ENCODE results near the gene TMEM88.

The TMEM88 gene

GRCh38 chr17:7884581-7885366 lies 29.9 kb downstream of the TMEM88 start:
- DNase-seq (ENCODE audit: low spot score) = peak; percentile 55

DNA sequence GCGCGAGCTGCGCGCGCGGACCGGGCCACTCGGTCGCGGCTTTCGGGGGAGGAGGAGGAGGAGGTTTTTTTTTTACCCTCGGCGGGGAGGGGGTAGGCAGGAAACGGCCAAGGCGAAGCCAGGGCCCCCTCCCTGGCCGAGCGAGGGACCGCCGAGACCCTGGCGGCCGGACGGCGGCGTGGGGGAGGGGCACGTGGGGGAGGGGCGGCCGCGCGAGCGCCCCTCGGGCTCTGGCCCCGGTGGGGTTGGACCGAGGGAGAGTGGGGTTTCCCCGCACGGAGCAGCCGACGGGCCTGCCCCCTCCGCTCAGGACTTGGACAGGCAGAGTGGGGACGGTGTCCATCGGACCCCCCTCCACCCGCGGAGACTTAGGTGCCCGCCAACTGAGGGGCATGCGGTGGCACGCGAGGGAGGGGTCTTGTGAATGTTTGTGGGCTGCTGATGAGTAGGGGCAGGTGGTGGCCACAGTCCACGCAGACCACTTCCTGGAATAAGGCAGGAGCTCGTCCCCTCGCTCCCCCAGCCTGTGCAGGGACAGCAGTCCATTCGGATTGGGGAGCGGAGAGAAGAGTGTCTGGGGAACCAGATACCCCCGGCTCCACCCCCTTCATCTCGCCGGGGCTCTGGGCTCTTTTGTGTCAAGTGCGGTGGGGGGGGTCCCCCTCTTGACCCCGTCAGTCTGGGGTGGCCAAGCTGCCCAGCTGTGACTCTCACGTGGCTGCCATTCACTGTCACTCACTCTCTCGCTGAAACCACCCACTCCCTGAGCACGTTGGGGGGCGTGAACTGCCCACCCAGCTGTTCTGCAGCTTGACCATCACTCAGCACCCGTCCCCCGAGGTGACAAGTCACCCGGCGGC lies 30.7 kb downstream of the TMEM88 start:
- DNase-seq (ENCODE audit: low spot score) = peak; percentile 66

DNA sequence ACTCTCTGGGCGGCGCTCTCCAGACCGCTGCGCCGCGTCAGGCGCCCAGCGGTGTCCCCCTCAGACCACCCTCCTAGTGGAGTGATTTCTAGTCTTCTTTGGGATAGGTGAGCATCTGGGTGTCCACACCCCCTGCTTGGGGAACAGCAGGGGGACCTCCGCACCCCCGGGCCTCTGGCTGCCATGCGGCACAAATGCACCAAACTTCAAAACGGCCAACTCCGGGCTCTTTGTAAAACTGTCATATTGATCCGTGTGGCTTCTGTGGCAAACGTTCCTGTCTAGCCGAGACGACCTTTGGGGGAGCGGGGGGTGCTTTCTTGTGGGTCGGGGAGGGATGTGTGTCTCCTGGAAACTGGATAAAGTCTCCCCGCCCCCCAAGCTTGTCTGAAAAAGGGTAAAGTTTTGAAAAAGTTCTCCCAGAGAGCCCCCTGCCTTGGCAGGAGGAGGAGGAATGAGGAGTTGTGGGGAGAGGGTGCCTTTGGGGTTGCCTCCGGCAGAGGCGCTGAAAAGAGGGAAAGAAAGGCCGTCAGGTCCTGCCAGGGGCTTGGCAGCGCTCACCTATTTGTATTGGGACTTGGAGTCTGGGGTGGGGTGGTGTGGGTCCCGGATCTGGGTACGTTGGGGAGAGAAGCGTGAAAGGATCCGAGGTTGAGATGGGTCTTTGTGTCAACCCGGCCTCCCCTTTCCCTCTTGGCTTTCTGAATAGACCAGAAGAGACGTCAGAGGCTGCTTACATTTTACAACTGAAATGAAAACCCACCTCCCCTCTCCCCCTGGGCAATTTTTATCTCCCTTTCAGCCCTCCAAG lies 31.6 kb downstream of the TMEM88 start:
- peak; percentile 51 for DNase-seq (ENCODE audit: low spot score)

DNA sequence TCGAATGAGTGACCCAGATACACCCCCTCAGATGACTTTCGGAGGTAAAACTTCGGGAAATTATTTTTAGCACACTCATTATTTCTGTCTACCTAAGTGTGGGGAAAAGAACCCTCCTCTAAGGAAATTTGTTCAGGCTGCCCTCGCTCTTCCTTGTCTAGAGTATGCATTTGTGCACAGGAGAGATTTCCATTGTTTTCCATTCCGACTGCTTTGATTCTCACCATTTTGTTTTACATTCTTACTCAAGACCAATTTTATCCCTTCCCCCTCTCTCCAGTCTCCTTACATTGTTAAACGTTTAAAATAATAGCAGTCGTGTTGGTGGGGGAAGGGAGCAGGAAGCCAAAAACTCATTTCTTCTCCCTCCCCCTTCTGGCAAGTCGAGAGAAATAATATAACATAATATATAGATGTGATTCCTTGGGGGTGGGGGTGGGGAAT lies 32.2 kb downstream of the TMEM88 start:
- no peak for DNase-seq (ENCODE audit: low spot score)

DNA sequence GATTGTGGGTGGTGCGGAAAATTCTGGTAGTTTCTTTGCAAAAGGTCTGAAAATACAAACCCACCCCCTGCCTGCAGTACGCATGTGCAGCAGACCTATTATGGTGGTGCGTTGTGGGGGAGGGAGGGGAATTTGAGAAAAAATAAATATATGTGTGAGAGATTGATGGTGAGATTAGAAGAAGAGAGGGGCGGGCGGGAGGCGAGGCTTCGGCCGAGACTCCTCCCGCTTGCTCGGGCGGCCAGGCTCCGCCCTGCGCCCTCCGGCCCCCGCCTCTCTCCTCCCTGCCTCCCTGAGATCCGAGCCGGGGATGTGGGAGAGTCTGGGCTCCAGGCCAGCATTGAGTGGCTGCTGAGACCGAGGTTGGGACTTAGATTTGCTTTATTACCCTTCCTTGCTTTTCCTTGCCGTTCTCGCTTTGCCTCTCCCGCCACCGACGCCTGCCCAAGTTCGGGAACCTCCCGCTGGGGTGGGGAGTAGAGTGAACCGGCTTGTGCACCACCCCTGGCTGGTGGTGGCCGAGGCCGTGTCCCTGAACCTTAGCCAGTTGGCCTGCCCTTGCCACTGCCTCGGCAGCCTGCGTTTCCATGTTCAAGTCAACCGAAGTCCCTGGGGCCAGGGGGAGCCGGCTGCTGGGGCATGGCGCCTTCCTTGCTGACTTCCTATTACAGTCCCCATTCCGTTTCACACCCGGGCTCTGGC lies 32.8 kb downstream of the TMEM88 start:
- peak; percentile 88 for DNase-seq (ENCODE audit: low spot score)

DNA sequence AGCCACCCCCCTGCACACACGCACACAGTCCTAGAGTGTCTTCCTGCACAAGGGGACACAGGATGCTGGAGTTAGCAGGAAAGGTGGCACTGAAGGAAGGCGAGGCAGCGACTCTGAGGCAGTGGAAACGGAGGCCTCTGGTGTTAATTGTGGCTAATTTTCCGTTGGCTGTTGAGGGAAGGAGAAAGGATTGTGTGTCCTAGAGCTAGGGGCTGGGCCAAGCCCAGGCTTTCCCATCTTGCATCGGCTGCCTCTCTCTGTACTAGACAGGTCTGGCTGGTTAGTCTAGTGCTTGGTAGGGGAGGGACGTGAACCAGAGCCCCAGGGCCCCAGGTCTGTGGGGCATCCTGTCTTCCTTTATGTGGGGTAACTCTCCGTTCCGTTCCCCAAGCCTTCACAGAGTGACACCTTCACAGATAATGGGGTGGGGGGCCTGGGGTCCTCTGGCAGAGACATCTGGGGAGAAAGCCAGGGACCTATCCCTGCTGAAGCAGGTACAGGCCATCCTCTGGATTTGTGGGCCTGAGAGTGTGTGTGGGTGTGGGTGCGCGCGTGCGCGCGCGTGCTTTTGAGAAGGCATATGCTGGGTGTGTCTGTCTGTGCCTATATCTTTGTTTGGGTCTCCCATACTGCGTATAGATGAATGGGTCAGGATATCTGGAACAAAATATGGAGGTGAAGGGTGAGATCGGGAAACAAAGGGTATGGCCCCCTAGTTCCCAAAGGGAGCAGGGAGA lies 33.5 kb downstream of the TMEM88 start, which contains the start of gene CHD3:
Gene CHD3 (plus strand): TSS at position 606 of the 737 bp plus-strand sequence. CDS start 212 bp downstream, outside the sequence.
- DNase-seq (ENCODE audit: low spot score) = no peak

DNA sequence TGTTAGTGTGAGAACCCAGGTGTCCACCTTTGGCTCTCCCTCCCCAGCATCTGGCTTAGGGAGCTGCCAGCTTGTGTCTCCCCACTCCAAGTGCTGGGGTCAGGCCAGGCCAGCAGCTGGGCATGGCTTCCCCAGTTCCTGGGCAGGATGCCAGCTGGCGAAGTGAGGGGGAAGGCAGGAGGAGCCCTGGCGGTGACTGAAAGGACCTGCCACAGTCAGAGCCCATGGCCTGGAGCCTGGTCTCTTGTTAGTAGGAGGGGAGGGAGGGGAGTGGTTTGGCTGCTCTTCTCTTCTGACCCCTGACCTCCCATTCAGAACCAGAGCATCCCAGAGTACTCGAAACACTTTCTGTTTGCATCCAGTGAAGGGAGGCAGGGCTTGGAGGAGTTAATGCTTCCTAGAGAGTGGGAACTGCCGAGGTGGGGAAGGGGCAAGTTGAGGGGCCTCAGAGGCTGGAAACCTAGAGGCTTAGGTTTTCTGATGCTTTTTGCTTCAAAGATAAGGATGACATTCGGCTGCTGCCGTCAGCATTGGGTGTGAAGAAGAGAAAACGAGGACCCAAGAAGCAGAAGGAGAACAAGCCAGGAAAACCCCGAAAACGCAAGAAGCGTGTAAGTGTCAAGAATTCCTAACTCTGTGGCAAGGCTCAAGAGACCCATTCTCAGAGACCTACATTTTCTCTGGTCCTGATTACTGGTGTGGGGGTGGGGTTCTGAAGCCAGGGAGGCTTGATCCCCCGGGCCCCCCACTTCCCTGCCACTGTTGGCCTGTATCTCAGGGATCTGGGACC lies 34.5 kb downstream of the TMEM88 start:
- DNase-seq (ENCODE audit: low spot score) = no peak

GRCh38 chr17:7893187-7893880 lies 38.5 kb downstream of the TMEM88 start:
- DNase-seq (ENCODE audit: low spot score) = no peak

GRCh38 chr17:7894226-7894625 lies 39.4 kb downstream of the TMEM88 start:
- DNase-seq (ENCODE audit: low spot score) = no peak

DNA sequence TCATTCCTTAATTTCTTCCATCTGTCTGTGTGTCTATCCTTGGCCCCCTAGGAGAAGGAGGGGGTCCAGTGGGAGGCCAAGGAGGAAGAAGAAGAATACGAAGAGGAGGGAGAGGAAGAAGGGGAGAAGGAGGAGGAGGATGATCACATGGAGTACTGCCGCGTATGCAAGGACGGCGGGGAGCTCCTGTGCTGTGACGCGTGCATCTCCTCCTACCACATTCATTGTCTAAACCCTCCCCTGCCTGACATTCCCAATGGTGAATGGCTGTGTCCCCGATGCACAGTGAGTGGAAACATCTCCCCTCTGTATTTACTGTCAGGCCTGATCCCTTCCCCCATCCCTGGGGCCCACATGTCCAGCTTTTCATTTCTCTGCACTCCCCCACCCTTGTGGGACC lies 40.0 kb downstream of the TMEM88 start:
- no peak for DNase-seq (ENCODE audit: low spot score)

DNA sequence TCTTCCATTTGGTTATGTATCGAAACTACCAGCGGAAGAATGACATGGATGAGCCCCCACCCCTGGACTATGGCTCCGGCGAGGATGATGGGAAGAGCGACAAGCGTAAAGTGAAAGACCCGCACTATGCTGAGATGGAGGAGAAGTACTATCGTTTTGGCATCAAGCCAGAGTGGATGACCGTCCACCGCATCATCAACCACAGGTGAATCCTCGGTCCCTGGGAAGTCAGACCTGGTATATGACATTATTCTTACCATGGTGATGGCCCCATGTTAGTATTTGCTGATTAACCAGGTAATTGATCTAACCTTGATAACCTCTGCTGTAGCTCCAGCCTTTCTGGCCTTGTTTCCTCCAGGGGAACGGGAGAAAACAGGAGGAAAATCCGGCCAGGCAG lies 42.2 kb downstream of the TMEM88 start:
- DNase-seq (ENCODE audit: low spot score) = no peak

GRCh38 chr17:7897773-7898172 lies 42.9 kb downstream of the TMEM88 start:
- DNase-seq (ENCODE audit: low spot score) = no peak

DNA sequence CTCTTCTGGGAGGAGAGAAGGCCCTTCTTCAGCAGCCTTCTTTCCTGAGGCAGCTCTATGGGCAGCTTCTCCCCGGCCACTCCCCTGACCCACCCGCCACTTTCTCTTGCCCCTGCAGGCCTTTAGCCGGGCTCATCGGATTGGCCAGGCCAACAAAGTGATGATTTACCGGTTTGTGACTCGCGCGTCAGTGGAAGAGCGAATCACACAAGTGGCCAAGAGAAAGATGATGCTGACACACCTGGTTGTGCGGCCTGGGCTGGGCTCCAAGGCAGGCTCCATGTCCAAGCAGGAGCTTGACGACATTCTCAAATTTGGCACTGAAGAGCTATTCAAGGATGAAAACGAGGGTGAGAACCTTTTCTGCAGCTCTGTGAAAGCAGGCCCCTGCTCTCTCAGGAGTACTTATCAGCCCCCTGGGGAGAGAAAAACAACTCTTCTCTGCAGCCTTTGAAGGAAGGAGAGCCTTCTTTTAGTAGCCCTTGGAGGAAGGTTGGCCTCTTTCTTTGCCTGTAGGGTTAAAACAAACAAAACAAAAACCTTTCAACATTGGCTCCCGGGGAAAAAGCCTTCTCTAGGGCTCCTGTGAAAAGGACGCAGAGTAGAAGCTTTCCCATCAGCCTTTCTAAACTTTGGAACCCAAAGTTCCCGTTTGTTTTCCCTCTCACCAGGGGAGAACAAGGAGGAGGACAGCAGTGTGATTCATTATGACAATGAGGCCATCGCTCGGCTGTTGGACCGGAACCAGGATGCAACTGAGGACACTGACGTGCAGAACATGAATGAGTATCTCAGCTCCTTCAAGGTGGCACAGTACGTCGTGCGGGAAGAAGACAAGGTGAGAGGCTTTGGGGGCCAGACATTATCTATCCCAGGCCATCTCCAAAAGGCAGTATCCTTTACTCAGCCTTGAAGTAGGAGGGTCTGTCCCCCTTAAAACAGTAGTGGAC lies 48.6 kb downstream of the TMEM88 start:
- no peak for DNase-seq (ENCODE audit: low spot score)

Measured in germinal center (tissue), 1 donor.